ENCODE results near the gene CRISPLD2. TPM values are rescaled to one million over a fixed set of nuclear protein-coding genes. Genes with fewer than 3 reads are reported as not detected.

CRISPLD2 gene
- polyA plus RNA-seq, 1 donor from 2014 or later = 0.06 TPM

DNA sequence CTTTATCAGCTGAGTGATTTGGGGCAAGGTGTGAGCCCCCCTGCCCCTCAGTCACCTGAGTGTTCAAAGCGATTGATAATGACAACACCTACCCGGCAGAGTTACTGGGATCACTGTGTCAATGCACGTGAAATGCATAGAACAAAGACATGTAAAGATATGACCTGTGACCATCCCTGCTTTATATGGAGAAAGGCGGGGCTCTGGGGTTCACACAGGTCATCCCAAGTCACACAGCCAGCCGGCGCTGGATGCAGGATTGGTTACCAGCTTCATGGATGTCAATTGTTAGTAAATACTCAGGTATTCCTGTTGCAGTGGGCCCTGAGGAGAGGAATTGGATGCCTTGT lies 64.4 kb downstream of the CRISPLD2 start:
- H3K27me3 ChIP-seq (ENCODE audit: insufficient read depth, low read depth, low read length) = no peaks in the 10 kb centered on the region
- no peaks in the 10 kb centered on the region for H3K79me2 ChIP-seq (replicated peaks; ENCODE audit: insufficient read depth, low read length)
- no peaks in the 10 kb centered on the region for H4K20me1 ChIP-seq (ENCODE audit: insufficient read depth)
- no peaks in the 10 kb centered on the region for H3F3A ChIP-seq (ENCODE audit: insufficient read depth, low read length, poor library complexity, severe bottlenecking)
- H3K9me2 ChIP-seq (ENCODE audit: insufficient read depth, low read length) = no peaks in the 10 kb centered on the region
- no peaks in the 10 kb centered on the region for H3K9me3 ChIP-seq (ENCODE audit: low read length)
- H3K36me3 ChIP-seq (ENCODE audit: insufficient read depth, low read length) = no peaks in the 10 kb centered on the region
- H3K4me2 ChIP-seq (ENCODE audit: low read length) = no peak overlapping the region
- TF ChIP-seq, protein P1, sequence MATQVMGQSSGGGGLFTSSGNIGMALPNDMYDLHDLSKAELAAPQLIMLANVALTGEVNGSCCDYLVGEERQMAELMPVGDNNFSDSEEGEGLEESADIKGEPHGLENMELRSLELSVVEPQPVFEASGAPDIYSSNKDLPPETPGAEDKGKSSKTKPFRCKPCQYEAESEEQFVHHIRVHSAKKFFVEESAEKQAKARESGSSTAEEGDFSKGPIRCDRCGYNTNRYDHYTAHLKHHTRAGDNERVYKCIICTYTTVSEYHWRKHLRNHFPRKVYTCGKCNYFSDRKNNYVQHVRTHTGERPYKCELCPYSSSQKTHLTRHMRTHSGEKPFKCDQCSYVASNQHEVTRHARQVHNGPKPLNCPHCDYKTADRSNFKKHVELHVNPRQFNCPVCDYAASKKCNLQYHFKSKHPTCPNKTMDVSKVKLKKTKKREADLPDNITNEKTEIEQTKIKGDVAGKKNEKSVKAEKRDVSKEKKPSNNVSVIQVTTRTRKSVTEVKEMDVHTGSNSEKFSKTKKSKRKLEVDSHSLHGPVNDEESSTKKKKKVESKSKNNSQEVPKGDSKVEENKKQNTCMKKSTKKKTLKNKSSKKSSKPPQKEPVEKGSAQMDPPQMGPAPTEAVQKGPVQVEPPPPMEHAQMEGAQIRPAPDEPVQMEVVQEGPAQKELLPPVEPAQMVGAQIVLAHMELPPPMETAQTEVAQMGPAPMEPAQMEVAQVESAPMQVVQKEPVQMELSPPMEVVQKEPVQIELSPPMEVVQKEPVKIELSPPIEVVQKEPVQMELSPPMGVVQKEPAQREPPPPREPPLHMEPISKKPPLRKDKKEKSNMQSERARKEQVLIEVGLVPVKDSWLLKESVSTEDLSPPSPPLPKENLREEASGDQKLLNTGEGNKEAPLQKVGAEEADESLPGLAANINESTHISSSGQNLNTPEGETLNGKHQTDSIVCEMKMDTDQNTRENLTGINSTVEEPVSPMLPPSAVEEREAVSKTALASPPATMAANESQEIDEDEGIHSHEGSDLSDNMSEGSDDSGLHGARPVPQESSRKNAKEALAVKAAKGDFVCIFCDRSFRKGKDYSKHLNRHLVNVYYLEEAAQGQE (IDR thresholded peaks at IDR 0.05; ENCODE audit: borderline replicate concordance) = no peak
- TF ChIP-seq SMC3 (conservative IDR thresholded peaks at IDR 0.05; ENCODE audit: poor library complexity) (no peak), RAD21 (conservative IDR thresholded peaks at IDR 0.05) (no peak), EP300 (conservative IDR thresholded peaks at IDR 0.05; ENCODE audit: poor library complexity, severe bottlenecking) (no peak), TAF1 (IDR thresholded peaks at IDR 0.05; ENCODE audit: low read depth) (no peak), EZH2 (IDR thresholded peaks at IDR 0.05; ENCODE audit: borderline replicate concordance, insufficient read depth, low read length, poor library complexity, severe bottlenecking) (no peak), MXI1 (conservative IDR thresholded peaks at IDR 0.05; ENCODE audit: poor library complexity, severe bottlenecking) (no peak), POLR2AphosphoS5 (IDR thresholded peaks at IDR 0.05) (no peak)
- TF ChIP-seq, protein P2, sequence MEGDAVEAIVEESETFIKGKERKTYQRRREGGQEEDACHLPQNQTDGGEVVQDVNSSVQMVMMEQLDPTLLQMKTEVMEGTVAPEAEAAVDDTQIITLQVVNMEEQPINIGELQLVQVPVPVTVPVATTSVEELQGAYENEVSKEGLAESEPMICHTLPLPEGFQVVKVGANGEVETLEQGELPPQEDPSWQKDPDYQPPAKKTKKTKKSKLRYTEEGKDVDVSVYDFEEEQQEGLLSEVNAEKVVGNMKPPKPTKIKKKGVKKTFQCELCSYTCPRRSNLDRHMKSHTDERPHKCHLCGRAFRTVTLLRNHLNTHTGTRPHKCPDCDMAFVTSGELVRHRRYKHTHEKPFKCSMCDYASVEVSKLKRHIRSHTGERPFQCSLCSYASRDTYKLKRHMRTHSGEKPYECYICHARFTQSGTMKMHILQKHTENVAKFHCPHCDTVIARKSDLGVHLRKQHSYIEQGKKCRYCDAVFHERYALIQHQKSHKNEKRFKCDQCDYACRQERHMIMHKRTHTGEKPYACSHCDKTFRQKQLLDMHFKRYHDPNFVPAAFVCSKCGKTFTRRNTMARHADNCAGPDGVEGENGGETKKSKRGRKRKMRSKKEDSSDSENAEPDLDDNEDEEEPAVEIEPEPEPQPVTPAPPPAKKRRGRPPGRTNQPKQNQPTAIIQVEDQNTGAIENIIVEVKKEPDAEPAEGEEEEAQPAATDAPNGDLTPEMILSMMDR (IDR thresholded peaks at IDR 0.05; ENCODE audit: poor library complexity, severe bottlenecking) = no peak
- H2AFZ ChIP-seq (ENCODE audit: low read depth, low read length) = no peak overlapping the region
- H3K27ac ChIP-seq (ENCODE audit: low read length) = no peak overlapping the region
- H3K9ac ChIP-seq (ENCODE audit: low read length) = no peak overlapping the region
- H3K4me3 ChIP-seq (ENCODE audit: low read length) = no peak overlapping the region

DNA sequence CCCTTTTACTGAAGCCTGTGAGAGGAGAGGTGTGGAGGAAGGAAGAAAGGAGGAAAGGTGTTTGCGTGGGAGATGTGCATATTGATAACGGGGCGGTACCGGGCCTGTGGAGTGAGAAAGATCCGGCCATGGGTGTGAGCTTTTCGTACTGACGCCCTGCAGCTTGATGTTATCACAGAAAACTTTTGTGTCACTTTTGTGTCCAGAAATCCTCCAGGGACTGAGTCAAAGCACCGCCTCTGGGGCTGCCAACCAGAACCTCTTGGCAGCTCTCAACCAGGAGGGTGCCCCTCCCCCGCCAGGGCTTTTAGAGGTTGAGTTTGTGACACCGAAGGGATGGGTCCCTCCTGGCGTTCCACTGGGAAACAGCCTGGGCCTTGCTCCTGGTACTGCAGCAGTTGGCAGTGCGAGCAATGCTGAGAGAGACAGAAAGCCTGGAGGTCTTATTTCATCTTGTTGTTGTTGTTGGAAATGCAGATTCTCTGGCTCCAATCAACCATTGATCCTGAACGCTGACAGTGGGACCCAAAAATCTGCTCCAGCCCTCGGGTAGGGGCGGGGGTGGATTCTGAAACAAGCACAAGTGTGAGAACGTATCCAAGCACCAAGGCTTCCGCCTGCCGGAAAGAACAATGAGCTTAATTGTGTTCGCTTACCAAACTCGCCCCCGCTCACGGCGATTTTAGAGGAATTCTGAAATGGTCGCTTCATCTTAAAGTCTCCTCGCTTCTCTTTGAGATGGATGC lies 65.0 kb downstream of the CRISPLD2 start:
- TF ChIP-seq POLR2AphosphoS5 (IDR thresholded peaks at IDR 0.05) (no peak), EZH2 (IDR thresholded peaks at IDR 0.05; ENCODE audit: borderline replicate concordance, insufficient read depth, low read length, poor library complexity, severe bottlenecking) (no peak), RAD21 (conservative IDR thresholded peaks at IDR 0.05) (no peak), EP300 (conservative IDR thresholded peaks at IDR 0.05; ENCODE audit: poor library complexity, severe bottlenecking) (no peak), SMC3 (conservative IDR thresholded peaks at IDR 0.05; ENCODE audit: poor library complexity) (no peak), TAF1 (IDR thresholded peaks at IDR 0.05; ENCODE audit: low read depth) (no peak), MXI1 (conservative IDR thresholded peaks at IDR 0.05; ENCODE audit: poor library complexity, severe bottlenecking) (no peak)
- TF ChIP-seq, protein P2 (IDR thresholded peaks at IDR 0.05; ENCODE audit: poor library complexity, severe bottlenecking) = no peak
- TF ChIP-seq, protein P1 (IDR thresholded peaks at IDR 0.05; ENCODE audit: borderline replicate concordance) = no peak
- no peak overlapping the region for H3K27ac ChIP-seq (ENCODE audit: low read length)
- H3K9me3 ChIP-seq (ENCODE audit: low read length) = no peaks in the 10 kb centered on the region
- no peaks in the 10 kb centered on the region for H3K9me2 ChIP-seq (ENCODE audit: insufficient read depth, low read length)
- no peaks in the 10 kb centered on the region for H3K79me2 ChIP-seq (replicated peaks; ENCODE audit: insufficient read depth, low read length)
- H3K4me3 ChIP-seq (ENCODE audit: low read length) = no peak overlapping the region
- H3K4me2 ChIP-seq (ENCODE audit: low read length) = no peak overlapping the region
- no peak overlapping the region for H3K9ac ChIP-seq (ENCODE audit: low read length)
- no peaks in the 10 kb centered on the region for H4K20me1 ChIP-seq (ENCODE audit: insufficient read depth)
- H3F3A ChIP-seq (ENCODE audit: insufficient read depth, low read length, poor library complexity, severe bottlenecking) = no peaks in the 10 kb centered on the region
- no peak overlapping the region for H2AFZ ChIP-seq (ENCODE audit: low read depth, low read length)
- H3K36me3 ChIP-seq (ENCODE audit: insufficient read depth, low read length) = no peaks in the 10 kb centered on the region
- no peaks in the 10 kb centered on the region for H3K27me3 ChIP-seq (ENCODE audit: insufficient read depth, low read depth, low read length)
